IPS DF 19.7 (cell line): ENCODE data around the gene TXNDC2.
"Not testable (repeated sequence)": the region's sequence is repeated elsewhere in the genome, so short reads cannot be mapped to it uniquely, and the experiment has no call there.

ENCODE experiments used
- DNase-seq: peaks from one replicate; pipeline ENCODE4 v3.0.0-alpha.2; 2013; ENCODE audit warnings: low read depth, low spot score

TXNDC2 gene

GRCh38 chr18:9884090-9884489 is 1.7 kb upstream of the TXNDC2 start:
- DNase-seq: no peak

GRCh38 chr18:9884532-9885140 is 1.1 kb upstream of the TXNDC2 start:
- no peak for DNase-seq

- DNase-seq: no peak
Observed at GRCh38 chr18:9886005-9886348, 204 bp downstream of the TXNDC2 start.

GRCh38 chr18:9887992-9888391 is 2.2 kb downstream of the TXNDC2 start:
- no peak for DNase-seq

- DNase-seq: no peak
Observed at GRCh38 chr18:9890196-9890595, 4.4 kb downstream of the TXNDC2 start.

GRCh38 chr18:9890957-9891356 is 5.2 kb downstream of the TXNDC2 start:
- DNase-seq: no peak

GRCh38 chr18:9891515-9891914 is 5.7 kb downstream of the TXNDC2 start:
- DNase-seq: not testable (repeated sequence)

GRCh38 chr18:9894454-9895068 is 8.8 kb downstream of the TXNDC2 start:
- no peak for DNase-seq

GRCh38 chr18:9897129-9897528 is 11.4 kb downstream of the TXNDC2 start:
- no peak for DNase-seq

GRCh38 chr18:9897787-9898291 is 12.1 kb downstream of the TXNDC2 start:
- not testable (repeated sequence) for DNase-seq

- DNase-seq: no peak
Observed at GRCh38 chr18:9898792-9899549, 13.2 kb downstream of the TXNDC2 start.

GRCh38 chr18:9899550-9899930 is 13.8 kb downstream of the TXNDC2 start:
- not testable (repeated sequence) for DNase-seq

- no peak for DNase-seq
Observed at GRCh38 chr18:9900699-9901098, 14.9 kb downstream of the TXNDC2 start.

GRCh38 chr18:9901377-9901776 is 15.6 kb downstream of the TXNDC2 start:
- no peak for DNase-seq

- not testable (repeated sequence) for DNase-seq
Observed at GRCh38 chr18:9902264-9902663, 16.5 kb downstream of the TXNDC2 start.

GRCh38 chr18:9902832-9903231 is 17.1 kb downstream of the TXNDC2 start:
- no peak for DNase-seq

GRCh38 chr18:9905401-9905922 is 19.7 kb downstream of the TXNDC2 start:
- no peak for DNase-seq

- no peak for DNase-seq
Observed at GRCh38 chr18:9906481-9906880, 20.7 kb downstream of the TXNDC2 start.

- DNase-seq: no peak
Observed at GRCh38 chr18:9907867-9908266, 22.1 kb downstream of the TXNDC2 start.

GRCh38 chr18:9910071-9910470 is 24.3 kb downstream of the TXNDC2 start:
- no peak for DNase-seq

GRCh38 chr18:9910661-9911060 is 24.9 kb downstream of the TXNDC2 start:
- DNase-seq: no peak

- DNase-seq: no peak
Observed at GRCh38 chr18:9911226-9911625, 25.5 kb downstream of the TXNDC2 start.

- not testable (repeated sequence) for DNase-seq
Observed at GRCh38 chr18:9912285-9912684, 26.5 kb downstream of the TXNDC2 start.
